ENCODE measurements around the gene PCDHGB2.
"Not testable (repeated sequence)": the region's sequence is repeated elsewhere in the genome, so short reads cannot be mapped to it uniquely, and the experiment has no call there.

PCDHGB2 gene

GRCh38 chr5:141351591-141351990 lies 8.2 kb upstream of the PCDHGB2 start:
- DNase-seq: no peak

- no peak for DNase-seq
Measured at GRCh38 chr5:141354900-141355469, 4.8 kb upstream of the PCDHGB2 start, which contains the start of gene PCDHGA4. Gene PCDHGA4, plus strand, starts transcription at chr5:141355021. Its CDS starts 87 bp downstream, at chr5:141355108.

- DNase-seq: no peak
Measured at GRCh38 chr5:141355641-141356040, 4.2 kb upstream of the PCDHGB2 start.

- no peak for DNase-seq
Measured at GRCh38 chr5:141356133-141356532, 3.7 kb upstream of the PCDHGB2 start.

- no peak for DNase-seq
Measured at GRCh38 chr5:141356950-141357349, 2.8 kb upstream of the PCDHGB2 start.

GRCh38 chr5:141360685-141361084 lies 891 bp downstream of the PCDHGB2 start:
- DNase-seq: no peak

DNA sequence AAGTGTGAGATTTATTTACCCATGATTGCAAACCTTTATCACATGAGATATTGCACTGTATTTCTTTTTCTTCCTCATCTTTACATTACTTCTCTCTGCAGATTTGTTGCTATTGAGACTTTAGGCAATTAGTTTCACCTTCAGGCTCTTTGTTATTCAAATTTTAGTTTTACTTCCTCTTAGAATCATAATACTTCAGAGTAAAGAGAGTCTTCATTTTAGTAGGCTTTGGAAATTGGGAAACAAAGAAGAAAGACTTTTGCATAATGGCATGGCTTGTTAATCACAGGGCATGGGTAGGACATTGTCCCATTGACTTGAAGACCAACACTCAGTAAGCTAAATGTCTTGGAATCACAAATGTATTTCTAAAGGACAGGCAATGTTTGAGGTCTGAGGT lies 2.9 kb downstream of the PCDHGB2 start:
- no peak for DNase-seq

DNA sequence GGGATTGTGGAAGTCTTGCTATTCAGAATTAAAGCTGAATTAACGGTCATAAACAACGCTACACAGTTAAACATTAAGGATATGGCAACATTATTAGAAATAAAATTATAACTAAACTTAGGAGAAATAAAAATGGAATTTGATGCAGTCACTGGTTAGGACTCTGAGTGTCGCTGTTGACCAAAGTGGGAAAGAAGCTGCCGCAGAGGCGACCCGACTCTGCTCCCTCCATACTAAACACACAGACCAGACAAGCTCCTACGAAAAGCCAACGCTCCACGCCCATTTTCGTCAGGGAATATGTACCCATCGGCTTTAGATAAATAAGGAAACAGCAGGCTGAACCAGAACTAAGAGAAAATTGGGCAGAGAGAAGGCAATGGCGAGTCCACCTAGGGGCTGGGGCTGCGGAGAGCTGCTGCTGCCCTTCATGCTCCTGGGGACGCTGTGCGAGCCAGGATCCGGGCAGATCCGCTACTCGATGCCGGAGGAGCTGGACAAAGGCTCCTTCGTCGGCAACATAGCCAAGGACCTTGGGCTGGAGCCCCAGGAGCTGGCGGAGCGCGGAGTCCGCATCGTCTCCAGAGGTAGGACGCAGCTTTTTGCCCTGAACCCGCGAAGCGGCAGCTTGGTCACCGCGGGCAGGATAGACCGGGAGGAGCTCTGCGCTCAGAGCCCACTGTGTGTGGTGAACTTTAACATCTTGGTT lies 4.3 kb downstream of the PCDHGB2 start, which contains the start of gene PCDHGA5:
Gene PCDHGA5, plus strand, starts transcription at position 211 of the 709 bp plus-strand sequence. Its CDS starts 169 bp downstream, at position 380.
- no peak for DNase-seq

DNA sequence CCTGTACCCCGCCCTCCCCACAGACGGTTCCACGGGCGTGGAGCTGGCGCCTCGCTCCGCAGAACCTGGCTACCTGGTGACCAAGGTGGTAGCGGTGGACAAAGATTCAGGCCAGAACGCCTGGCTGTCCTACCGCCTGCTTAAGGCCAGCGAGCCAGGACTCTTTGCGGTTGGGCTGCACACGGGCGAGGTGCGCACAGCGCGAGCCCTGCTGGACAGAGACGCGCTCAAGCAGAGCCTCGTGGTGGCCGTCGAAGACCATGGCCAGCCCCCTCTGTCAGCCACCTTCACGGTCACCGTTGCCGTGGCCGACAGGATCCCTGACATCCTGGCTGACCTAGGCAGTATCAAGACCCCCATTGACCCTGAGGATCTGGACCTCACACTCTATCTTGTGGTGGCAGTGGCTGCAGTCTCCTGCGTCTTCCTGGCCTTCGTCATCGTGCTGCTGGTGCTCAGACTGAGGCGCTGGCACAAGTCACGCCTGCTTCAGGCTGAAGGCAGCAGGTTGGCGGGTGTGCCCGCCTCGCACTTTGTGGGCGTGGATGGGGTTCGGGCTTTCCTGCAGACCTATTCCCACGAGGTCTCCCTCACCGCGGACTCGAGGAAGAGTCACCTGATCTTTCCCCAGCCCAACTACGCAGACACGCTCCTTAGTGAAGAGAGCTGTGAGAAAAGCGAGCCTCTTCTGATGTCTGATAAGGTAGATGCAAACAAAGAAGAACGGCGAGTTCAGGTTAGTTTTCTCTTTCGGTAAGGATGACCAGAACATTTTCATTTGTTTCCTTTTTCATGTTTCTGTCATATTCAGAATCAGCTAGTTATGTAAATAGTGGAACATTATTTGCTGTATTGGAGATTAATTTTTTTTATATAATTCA lies 6.5 kb downstream of the PCDHGB2 start:
- no peak for DNase-seq

DNA sequence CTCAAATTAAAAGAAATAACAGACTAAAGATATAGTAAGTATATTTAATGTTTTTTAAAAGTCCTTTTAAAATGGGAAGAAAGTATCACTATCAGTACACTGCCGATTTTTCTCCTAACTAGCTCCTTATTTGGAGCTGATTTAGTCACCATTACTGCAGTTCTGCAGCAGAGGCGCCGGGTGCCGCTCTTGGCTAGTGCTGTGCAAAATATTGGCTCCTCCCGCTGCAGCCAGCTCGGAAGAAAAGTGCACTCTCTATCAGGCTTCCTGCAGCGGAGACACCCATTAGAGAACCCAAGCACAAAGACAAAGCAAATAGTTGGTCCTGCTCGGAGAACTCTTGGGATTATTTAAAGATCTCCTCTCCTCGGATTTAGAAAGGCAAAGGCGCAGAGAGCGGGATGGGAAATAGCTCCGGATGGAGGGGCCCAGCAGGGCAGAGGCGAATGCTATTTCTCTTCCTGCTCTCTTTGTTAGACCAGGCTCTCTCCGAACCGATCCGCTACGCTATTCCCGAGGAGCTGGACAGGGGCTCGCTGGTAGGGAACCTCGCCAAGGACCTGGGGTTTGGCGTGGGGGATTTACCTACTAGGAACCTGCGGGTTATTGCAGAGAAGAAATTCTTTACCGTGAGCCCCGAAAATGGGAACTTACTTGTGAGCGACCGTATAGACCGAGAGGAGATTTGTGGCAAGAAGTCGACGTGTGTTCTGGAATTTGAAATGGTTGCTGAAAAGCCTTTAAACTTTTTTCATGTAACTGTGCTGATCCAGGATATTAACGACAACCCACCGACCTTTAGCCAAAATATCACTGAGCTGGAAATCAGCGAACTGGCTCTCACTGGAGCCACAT lies 10.4 kb downstream of the PCDHGB2 start, which contains the start of gene PCDHGB3:
Gene PCDHGB3, plus strand, starts transcription at position 249 of the 855 bp plus-strand sequence. Its CDS starts 153 bp downstream, at position 402.
- no peak for DNase-seq

GRCh38 chr5:141371572-141372475 lies 12.0 kb downstream of the PCDHGB2 start:
- no peak for DNase-seq

DNA sequence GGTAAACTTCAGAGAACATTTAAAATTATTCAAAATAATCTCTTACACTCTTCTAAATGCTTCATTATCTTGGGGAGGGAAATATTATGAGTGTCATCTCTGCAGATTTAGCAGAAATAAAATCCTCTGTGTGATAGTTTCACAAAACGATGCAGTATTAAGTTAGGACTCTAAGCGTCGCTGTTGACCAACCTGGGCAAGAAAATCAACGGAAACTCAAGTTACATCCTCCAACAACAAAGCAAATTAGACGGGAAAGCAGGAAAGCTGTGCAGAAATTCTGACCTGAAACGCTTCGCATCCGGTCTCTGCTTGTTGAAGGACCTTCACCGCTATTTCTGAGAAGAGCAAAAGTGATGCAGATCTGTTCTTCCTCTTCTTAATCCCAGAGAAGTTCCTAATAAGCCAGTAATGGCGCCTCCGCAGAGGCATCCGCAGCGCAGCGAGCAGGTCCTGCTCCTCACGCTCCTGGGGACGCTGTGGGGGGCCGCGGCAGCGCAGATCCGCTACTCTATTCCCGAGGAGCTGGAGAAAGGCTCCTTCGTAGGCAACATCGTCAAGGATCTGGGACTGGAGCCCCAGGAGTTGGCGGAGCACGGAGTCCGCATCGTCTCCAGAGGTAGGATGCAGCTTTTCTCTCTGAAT lies 14.0 kb downstream of the PCDHGB2 start, which contains the start of gene PCDHGA6:
Gene PCDHGA6, plus strand, starts transcription at position 219 of the 645 bp plus-strand sequence. Its CDS starts 193 bp downstream, at position 412.
- DNase-seq: no peak

DNA sequence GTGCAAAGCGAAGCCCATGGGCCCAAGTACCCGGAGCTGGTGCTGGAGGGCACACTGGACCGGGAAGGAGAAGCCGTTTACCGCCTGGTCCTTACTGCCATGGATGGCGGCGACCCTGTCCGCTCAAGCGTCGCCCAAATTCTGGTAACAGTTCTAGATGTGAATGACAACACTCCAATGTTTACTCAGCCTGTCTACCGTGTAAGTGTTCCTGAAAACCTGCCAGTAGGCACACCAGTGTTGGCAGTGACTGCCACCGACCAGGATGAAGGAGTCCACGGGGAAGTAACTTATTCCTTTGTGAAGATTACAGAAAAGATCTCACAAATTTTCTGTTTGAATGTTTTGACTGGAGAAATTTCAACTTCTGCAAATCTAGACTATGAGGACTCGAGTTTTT lies 14.8 kb downstream of the PCDHGB2 start:
- DNase-seq: no peak

DNA sequence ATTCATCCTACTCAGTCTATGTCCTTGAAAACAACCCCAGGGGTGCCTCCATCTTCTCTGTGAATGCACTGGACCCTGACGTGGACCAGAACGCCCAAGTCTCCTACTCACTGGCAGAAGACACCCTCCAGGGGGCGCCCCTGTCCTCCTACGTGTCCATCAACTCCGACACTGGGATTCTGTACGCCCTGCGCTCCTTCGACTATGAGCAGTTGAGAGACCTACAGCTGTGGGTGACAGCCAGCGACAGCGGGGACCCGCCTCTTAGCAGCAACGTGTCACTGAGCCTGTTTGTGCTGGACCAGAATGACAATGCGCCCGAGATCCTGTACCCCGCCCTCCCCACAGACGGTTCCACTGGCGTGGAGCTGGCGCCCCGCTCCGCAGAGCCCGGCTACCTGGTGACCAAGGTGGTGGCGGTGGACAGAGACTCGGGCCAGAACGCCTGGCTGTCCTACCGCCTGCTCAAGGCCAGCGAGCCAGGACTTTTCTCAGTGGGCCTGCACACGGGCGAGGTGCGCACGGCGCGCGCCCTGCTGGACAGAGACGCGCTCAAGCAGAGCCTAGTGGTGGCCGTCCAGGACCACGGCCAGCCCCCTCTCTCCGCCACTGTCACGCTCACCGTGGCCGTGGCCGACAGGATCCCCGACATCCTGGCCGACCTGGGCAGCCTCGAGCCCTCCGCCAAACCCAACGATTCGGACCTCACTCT lies 15.8 kb downstream of the PCDHGB2 start:
- not testable (repeated sequence) for DNase-seq

DNA sequence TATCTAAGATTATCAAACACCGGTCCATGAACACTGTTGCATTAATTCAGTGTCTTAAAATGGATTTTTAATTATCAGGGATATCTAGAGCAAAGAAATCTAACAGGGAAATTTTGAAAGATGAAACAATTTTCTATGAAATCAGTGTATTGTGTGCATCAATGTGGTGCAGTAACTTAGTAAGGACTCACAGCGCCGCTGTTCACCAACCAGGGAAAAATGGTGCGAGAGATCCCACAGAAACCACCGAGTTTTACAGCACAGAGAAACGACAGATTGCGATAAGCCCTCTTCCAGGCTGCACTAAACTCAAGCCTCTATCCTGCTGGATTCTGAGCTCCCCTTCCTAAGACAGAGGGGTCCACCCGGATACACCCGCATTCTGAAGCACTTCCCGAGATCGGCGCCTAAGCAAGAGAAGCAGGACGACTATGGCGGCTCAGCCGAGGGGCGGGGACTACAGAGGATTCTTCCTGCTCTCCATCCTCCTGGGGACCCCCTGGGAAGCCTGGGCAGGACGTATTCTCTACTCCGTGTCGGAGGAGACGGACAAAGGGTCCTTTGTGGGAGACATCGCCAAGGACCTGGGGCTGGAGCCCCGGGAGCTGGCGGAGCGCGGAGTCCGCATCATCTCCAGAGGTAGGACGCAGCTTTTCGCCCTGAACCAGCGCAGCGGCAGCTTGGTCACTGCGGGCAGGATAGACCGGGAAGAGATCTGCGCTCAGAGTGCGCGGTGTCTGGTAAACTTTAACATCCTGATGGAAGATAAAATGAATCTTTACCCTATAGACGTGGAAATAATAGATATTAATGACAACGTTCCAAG lies 22.9 kb downstream of the PCDHGB2 start, which contains the start of gene PCDHGA7:
Gene PCDHGA7, plus strand, starts transcription at position 274 of the 826 bp plus-strand sequence. Its CDS starts 158 bp downstream, at position 432.
- no peak for DNase-seq

DNA sequence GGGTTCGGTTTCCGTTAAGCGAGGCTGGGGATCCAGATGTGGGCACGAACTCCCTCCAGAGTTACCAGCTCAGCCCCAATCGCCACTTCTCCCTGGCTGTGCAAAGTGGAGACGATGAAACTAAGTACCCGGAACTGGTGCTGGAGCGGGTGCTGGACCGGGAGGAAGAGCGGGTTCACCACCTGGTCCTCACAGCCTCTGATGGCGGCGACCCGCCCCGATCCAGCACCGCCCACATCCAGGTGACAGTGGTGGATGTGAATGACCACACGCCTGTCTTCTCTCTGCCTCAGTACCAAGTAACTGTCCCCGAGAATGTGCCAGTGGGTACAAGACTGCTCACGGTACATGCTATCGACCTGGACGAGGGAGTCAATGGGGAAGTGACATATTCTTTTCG lies 23.6 kb downstream of the PCDHGB2 start:
- no peak for DNase-seq

DNA sequence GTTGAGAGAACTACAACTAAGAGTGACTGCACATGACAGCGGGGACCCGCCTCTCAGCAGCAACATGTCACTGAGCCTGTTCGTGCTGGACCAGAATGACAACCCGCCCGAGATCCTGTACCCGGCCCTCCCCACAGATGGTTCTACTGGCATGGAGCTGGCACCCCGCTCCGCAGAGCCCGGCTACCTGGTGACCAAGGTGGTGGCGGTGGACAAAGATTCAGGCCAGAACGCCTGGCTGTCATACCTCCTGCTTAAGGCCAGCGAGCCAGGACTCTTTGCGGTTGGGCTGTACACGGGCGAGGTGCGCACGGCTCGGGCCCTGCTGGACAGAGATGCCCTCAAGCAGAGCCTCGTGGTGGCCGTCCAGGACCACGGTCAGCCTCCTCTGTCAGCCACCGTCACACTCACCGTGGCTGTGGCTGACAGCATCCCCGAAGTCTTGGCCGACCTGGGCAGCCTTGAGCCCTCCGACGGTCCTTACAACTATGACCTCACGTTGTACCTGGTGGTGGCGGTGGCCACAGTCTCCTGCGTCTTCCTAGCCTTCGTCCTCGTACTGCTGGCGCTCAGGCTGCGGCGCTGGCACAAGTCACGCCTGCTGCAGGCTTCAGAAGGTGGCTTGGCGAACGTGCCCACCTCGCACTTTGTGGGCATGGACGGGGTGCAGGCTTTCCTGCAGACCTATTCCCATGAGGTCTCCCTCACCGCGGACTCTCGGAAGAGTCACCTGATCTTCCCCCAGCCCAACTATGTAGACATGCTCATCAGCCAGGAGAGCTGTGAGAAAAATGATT lies 24.9 kb downstream of the PCDHGB2 start:
- no peak for DNase-seq
